ENCODE data around the gene SMIM1. TPM values are rescaled to one million over a fixed set of nuclear protein-coding genes. Genes with fewer than 3 reads are reported as not detected.
A peak's percentile ranks its signal among the peaks of the same experiment; 100 is the strongest.

SMIM1 gene
- total and polyA plus RNA-seq, 4 donors: 8.0 to 15.9 (median 10.9) TPM

DNA sequence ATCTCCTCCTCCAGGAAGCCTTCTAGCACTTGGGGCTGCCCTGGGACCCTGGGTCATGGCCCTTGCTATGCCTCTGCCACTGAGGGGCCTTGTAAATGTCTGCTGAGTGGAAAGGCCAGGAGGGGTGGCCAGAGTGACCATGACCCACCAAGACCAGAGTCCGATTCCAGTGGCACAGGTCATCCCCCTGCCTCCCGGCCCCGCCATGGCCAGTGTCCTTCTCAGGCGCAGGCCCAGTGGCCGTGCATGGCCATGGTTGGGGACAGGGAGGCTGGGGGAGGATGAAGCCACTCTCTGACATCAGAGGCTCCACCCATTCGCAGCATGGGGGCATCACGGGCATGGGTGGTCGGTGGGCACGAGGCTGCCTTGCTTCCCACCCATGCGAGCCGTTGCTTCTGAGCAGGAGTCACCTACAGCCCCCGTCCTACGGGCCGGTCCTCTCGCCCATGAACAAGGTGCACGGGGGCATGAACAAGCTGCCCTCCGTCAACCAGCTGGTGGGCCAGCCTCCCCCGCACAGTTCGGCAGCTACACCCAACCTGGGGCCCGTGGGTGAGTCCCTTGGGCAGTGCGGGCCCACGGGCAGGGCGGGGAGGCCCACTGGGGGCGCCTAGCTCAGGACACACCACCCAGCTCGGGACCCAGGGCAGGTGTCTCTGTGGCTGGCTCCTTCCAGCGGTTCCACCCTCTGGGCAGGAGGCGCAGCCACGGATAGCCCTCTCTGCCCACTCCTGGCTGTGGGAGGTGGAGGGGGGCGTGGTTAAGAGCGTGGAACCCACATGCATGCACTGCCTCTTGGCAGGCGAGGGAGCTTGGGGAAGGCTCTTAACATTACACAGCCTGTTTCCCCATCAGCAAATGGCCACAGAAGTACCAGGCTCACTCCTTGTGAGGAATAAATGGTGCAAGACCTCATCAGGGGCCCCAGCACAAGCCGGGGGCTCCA, 42.7 kb upstream of the SMIM1 start:
- Histone ChIP-seq H3K9me3 (ENCODE audit: control insufficient read depth in 4 of 4, insufficient read depth in 3 of 4, low read length in 3 of 4) (peaks cover 0 to 2% (median 0%) of the 10 kb centered on the region in 4 donors), H3K27ac (ENCODE audit: low read depth in 1 of 2, low read length in 1 of 2) (no peak overlapping the region), H3K4me1 (ENCODE audit: control insufficient read depth in 5 of 5, insufficient read depth in 5 of 5, low read length in 5 of 5) (peaks cover 0 to 6% (median 0%) of the 10 kb centered on the region in 5 donors), H3K4me3 (no peak overlapping the region), H3K9ac (ENCODE audit: insufficient read depth in 1 of 2, low read length in 2 of 2) (no peak overlapping the region), H3K36me3 (ENCODE audit: control insufficient read depth in 4 of 4, insufficient read depth in 4 of 4, low read length in 4 of 4) (peaks cover 0 to 3% (median 0%) of the 10 kb centered on the region in 4 donors), H3K27me3 (ENCODE audit: control insufficient read depth in 3 of 3, insufficient read depth in 3 of 3, low read length in 2 of 3) (peaks cover 0 to 5% (median 0%) of the 10 kb centered on the region in 3 donors)
- ATAC-seq (ENCODE audit: insufficient read depth, low FRiP score): peak; percentile 4
- TF ChIP-seq, protein P1, sequence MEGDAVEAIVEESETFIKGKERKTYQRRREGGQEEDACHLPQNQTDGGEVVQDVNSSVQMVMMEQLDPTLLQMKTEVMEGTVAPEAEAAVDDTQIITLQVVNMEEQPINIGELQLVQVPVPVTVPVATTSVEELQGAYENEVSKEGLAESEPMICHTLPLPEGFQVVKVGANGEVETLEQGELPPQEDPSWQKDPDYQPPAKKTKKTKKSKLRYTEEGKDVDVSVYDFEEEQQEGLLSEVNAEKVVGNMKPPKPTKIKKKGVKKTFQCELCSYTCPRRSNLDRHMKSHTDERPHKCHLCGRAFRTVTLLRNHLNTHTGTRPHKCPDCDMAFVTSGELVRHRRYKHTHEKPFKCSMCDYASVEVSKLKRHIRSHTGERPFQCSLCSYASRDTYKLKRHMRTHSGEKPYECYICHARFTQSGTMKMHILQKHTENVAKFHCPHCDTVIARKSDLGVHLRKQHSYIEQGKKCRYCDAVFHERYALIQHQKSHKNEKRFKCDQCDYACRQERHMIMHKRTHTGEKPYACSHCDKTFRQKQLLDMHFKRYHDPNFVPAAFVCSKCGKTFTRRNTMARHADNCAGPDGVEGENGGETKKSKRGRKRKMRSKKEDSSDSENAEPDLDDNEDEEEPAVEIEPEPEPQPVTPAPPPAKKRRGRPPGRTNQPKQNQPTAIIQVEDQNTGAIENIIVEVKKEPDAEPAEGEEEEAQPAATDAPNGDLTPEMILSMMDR (IDR thresholded peaks at IDR 0.05; ENCODE audit: control extremely low read depth, extremely low read depth): no peak
- 78 to 82% methylated on average over 30 to 32 of the region's 32 CpGs for WGBS, 2 donors
- no peak for DNase-seq

DNA sequence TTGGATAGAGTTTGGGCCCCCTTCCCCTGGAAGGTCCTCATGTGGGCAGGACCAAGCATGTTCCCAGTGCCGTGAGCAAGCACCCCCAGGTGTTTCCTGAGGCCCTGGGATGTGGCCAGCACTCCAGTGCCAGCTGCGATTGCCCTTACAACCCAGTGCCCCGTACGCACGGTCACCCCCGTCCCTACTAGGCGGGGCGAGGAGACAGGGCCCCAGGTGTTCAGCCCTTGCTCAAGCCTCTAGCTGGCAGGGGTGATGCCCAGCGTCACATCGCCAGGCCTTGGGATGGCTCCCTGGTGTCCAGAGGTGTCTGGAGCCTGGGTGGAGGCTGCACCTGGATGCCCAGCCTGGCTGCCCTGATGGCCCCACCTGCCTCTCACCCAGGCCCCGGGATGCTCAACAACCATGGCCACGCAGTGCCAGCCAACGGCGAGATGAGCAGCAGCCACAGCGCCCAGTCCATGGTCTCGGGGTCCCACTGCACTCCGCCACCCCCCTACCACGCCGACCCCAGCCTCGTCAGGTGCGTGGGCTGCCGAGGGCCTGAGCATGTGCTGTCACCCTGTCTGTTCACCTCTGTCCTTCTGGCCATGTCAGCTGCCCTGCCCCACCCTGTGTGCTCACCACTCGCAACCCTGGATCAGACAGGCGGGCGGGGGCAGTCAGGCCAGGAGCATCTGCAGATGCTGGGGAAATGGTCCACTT, 41.9 kb upstream of the SMIM1 start:
- Histone ChIP-seq H3K9ac (ENCODE audit: insufficient read depth in 1 of 2, low read length in 2 of 2) (no peak overlapping the region), H3K9me3 (ENCODE audit: control insufficient read depth in 4 of 4, insufficient read depth in 3 of 4, low read length in 3 of 4) (peaks cover 0 to 2% (median 0%) of the 10 kb centered on the region in 4 donors), H3K4me3 (no peak overlapping the region), H3K4me1 (ENCODE audit: control insufficient read depth in 5 of 5, insufficient read depth in 5 of 5, low read length in 5 of 5) (peaks cover 0 to 6% (median 0%) of the 10 kb centered on the region in 5 donors), H3K27ac (ENCODE audit: low read depth in 1 of 2, low read length in 1 of 2) (no peak overlapping the region), H3K27me3 (ENCODE audit: control insufficient read depth in 3 of 3, insufficient read depth in 3 of 3, low read length in 2 of 3) (peaks cover 0 to 5% (median 0%) of the 10 kb centered on the region in 3 donors), H3K36me3 (ENCODE audit: control insufficient read depth in 4 of 4, insufficient read depth in 4 of 4, low read length in 4 of 4) (peaks cover 0 to 8% (median 0%) of the 10 kb centered on the region in 4 donors)
- no peak for ATAC-seq (ENCODE audit: insufficient read depth, low FRiP score)
- 69 to 79% methylated on average over 25 of the region's 25 CpGs for WGBS, 2 donors
- TF ChIP-seq, protein P1 (IDR thresholded peaks at IDR 0.05; ENCODE audit: control extremely low read depth, extremely low read depth): no peak
- DNase-seq: no peak

DNA sequence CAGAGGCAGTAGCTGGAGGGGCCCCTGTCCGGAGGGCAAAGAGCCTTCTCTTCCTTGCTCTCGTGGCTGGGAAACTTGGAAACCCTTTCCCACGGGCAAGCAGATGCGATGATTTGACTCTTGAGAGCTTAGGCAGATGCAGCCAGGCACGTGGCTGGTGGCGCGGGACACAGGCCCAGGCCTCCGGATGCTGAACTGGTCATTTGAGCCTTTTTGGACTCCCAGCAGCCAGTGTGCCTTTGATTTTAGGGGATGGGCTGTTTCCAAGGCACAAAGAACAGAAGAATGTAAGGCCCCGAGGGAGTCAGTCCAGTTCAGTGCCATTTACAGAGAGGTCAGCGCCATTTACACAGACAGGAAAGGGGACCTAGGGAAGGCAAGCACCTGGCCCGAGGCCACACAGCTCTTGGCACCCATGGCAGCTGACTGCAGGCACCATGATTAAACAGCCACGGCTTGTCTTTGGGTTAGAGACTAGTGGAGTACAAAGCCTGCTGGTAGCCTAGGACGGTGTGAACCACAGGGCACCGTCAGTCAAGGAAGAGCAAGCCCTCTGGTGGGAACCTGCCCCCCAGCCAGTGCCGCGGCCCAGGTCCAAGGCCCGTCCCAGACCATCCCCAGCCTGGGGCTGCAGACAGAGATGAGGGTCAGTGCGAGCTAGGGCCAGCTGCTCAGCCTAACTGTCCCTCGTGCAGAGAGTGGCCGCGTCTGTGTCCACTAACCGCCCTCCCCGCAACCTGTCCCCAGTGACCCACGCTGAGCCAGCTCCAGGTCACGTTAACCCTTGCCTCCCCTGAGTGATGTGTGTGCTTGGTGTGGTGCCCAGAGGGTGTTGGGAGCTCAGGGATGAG, 40.7 kb upstream of the SMIM1 start:
- Histone ChIP-seq H3K36me3 (ENCODE audit: control insufficient read depth in 4 of 4, insufficient read depth in 4 of 4, low read length in 4 of 4) (peaks cover 0 to 15% (median 1%) of the 10 kb centered on the region in 4 donors), H3K9ac (ENCODE audit: insufficient read depth in 1 of 2, low read length in 2 of 2) (no peak overlapping the region), H3K27me3 (ENCODE audit: control insufficient read depth in 3 of 3, insufficient read depth in 3 of 3, low read length in 2 of 3) (peaks cover 0 to 5% (median 0%) of the 10 kb centered on the region in 3 donors), H3K27ac (ENCODE audit: low read depth in 1 of 2, low read length in 1 of 2) (no peak overlapping the region), H3K4me1 (ENCODE audit: control insufficient read depth in 5 of 5, insufficient read depth in 5 of 5, low read length in 5 of 5) (peaks cover 0 to 6% (median 0%) of the 10 kb centered on the region in 5 donors), H3K9me3 (ENCODE audit: control insufficient read depth in 4 of 4, insufficient read depth in 3 of 4, low read length in 3 of 4) (peaks cover 0 to 2% (median 0%) of the 10 kb centered on the region in 4 donors), H3K4me3 (no peak overlapping the region)
- 66 to 79% methylated on average over 25 of the region's 25 CpGs for WGBS, 2 donors
- DNase-seq (no peak), ATAC-seq (ENCODE audit: insufficient read depth, low FRiP score) (no peak)
- TF ChIP-seq, protein P1 (IDR thresholded peaks at IDR 0.05; ENCODE audit: control extremely low read depth, extremely low read depth): no peak
